Stimulated activated CD8-positive, alpha-beta memory T cell treated with anti-CD3 and anti-CD28 coated beads, Interleukin-15, amount 100 ng/mL, for 1 hour (primary cell): ENCODE data around the gene MCRS1.

Source experiments
- DNase-seq: peaks from one replicate; pipeline ENCODE4 v3.0.0-alpha.2; 2020; ENCODE audit warnings: low read depth

Gene MCRS1

DNA sequence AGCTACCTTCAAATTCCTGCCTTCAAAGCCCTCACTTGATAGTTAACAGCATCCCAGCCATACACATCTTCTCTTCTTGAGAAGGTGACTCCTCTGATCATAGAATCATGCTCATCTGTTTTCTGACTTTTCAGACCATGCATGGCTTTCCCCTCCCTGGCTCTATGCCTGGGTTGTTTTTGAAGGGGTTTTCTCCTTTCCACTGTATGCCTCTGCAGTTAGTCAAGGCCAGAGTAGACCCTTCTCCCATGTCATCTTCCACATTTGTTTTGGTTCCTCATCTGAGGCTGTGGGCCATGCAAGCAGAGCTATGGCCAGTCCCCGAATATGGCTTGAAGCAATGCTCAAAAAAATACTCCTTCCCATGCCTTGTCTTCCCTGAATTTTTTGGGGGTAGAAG, 14.3 kb upstream of the MCRS1 start:
- DNase-seq = no peak

DNA sequence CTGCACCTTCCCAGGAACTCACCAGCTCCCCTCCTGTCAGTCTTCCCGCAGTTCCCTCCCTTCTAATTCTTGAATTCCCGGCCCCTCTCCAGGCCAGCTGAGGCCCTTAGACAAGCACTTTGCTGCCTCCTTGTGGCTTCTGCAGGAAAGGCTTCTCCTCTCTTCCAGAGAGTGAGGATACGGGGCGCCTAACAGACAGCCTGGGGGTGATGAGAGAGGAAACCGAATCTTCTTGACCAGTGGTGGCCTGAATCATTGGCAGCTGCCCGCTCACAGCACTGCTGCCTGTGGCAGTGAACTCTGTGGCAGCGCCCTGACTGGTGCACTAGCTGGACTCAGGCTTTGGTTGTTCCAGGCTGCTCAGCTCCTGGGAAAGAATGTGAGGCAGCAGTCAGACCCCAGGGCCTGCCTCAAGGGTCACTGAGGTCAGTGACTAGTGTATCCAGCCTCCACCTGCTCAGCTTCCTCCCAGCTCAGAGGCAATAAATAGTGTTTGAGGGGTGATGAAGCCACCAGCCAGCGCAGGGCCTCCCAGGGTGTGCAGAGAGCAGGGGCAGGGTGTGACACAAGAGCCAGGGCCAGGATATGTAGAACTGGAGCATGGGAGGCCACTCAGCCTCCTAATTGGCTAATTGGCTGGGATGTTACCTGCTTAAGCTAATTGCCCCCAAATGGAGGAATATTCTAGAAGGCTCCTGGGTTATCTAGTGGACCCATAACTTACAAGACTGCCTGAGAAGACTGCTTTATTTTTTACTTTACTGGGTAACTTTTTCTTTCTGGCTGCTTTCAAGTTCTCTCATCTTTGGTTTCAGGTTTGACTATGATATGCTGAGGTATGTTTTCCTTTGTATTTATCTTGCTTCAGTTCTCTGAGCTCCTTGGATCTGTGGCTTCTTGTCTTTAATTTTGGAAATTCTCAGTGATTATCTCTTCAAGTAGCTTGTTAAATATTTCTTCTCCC, 12.9 kb upstream of the MCRS1 start:
- peak; percentile 39 for DNase-seq

DNA sequence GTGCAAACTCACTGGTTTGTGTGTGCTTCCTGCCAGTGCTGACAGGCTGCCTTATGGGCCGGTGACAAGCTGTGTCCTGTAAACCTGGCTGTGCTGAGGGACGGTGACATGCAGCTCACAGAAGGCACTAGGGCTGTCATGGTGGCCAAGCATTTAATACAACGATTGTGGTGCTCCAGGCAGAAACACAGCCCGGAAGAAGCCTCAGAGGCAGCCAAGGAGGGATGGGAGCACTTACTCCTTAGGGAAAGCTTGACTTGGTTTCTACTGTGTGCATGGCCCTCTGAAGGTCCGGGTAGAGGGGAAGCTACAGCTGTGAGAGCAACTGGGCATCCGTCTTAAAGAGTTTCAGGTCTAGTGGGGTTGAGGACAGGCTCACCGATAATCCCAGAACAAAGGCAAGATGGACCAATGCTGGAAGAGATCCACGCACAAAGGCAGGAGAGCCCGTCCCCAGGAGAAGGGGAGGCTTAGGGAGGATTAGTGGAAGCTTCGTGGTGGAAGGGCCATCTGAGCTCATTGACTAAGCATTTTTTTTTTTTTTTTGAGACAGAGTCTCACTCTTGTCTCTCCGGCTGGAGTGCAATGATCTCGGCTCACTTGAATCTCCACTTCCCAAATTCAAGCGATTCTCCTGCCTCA, 10.7 kb upstream of the MCRS1 start:
- DNase-seq = no peak

DNA sequence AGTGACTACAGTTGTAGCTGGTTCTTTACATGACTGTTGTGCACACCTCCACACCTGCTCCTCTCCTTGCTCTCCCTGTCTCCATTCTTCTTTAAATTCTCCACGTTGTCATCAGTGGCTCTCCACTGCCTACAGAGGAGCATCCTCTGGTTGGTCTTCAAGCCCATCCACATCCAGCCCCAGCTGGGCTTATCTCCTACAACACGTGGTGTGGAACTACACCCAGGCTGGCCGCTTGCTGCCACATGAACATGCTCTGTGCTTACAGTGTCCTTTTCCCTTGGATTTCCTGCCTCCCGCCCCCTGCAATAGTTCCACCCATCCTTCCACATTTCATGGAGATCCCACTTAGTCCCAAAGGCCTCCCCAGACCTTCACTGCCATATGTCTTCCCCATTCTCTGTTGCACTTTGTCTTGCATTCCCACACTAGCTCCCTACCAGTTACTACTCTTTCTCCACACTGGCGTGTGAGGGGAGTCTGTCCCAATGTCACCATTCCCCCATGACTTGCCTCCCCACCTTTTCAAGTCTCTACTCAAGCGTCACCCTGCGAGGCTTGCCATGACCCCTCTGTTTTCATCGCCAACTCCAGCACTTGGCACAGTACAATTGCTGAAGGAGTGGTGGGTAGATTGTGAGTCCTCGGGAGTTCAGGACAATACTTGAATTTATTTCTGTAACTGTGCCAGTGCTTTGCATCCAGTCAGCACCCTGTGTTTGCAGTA, 9.8 kb upstream of the MCRS1 start:
- DNase-seq = no peak

DNA sequence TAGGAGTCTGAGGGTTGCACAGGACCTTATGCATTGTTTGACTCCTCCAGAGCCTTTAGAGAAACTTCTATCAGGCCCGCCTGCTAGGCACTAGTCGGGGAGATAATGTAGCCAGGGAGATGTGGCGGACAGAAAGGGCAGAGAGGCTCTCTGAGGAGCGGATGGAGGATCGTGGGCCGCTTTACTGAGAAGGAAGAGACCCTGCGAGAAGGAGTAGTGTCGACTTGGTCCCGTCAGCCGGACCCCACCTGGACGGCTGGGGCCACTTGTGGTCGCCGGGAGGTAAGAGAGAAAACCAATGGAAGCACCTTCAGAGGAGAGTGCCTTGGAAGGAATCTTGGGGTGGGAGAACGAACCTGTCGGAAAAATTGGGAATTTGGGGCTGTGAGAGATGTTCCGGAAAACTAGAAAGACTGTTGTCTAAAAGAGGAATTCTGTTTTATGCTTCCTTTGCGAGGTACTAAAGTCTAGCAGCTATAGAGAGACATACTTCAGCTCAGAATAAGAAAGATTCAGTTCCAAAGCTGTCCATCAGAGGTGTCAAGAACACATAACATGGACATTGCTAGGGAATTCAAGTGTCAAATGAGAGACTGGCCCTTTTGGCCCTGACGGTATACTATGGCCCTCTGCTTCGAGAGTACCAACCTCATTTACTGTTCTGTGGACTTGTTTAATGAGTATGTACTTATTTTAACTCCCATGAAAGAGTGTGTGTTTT, 660 bp upstream of the MCRS1 start:
- DNase-seq = no peak

DNA sequence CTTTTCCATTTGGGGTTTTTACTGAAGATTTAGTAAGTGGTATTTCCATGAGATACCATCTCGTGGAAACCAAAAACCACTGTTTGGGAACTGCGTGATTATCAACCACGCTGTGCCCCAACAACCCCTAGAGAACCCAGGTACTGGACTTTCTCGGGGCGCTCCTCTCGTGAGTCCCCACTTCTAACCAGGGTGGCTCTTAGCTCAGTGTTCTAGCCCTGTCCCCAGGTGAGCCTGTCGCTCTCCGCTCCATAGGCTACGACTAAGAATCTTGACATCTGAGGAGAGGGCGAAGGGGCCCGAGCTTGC, 686 bp downstream of the MCRS1 start:
- DNase-seq = no peak

DNA sequence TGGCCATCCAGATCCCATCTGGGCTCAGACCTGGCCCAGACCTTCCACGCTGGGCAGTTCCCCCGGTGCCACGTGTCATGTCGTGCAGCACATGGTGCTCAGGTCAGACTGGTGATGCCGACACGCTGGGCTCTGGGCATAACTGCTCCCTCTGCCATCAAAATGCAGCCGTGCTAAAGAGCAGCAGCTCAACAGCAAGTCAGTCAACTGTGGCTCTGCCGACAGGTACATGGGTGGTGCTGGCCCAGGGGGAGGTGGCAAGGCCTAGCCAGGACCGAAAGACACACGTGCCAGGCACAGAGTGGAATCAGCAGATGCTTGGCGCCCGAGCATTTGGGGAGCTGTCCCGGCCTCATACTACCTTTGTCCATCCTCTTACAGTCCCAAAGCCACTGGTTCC, 1.6 kb downstream of the MCRS1 start:
- DNase-seq = no peak

DNA sequence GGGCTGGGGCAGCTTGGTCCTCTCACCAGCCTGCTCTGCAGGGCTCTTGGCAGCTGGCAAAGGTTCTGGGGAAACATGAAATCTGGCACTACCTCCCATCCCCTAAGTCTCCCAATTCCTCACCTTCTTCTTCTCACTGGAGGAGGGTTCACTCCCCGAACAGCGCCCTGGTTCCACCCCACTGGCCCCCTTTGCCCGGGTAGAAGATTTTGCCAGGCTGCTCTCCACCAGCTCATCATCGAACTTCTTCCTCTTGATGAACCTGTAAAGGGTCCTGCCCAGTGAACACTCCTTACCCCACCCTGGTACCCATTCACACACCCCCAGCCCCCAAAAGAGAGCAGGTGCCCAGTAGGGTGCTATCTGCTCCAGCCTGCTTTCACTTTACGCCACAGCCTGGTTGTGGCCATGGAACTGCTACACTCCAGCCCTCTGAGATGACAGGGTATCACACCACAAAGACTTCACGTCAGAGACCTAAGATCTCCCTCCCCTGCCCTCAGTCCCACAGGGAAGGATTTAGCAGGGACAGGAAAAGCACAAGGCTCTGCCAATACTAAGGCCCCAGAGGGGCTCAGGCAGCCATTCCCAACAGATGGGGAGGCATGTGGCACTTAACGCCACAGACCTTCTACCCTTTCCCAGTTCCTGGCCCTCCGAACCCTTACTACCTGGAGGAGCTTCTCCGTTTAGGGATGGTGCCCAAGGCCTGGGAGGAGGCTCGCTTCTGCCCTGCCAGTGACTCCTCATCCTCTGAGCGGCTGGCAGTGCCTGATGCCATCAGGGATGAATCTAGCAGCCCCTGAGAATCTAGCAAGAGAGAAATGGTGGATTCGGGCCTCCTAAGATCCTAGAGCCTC, 2.3 kb downstream of the MCRS1 start:
- DNase-seq = no peak

DNA sequence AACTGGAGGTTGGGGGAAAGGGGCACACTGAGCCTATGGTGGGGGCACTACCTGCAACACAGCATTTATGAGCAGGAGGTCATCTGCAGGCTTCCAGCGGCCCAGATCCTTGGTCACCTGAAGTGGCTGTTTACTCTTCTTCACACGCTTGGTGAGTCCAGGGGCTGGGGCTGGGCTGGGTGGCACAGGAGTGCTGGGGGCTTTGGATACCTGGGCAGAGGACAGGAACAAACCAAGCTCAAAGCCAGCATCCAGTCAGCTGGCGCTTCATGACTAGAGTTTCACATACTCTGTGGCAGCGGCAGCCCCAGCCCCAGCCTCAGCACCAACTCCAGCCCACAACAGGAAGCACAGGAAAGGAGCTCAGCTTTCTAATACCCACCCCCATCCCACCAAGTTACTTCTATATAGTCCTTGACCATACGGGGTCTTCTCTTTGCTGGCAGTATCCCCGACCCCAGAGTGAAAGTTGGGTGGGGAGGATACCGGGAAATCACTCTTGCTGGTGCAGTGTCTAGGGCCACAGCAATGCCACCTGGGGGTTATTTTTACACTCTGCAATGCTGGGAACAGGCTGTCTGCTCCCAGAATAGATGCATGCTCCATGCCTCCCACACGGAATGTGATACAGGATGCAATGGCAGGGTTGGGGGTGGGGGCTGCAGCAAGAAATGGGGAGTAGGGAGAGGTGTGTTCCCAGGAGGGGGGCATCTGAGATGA, 3.1 kb downstream of the MCRS1 start:
- no peak for DNase-seq

DNA sequence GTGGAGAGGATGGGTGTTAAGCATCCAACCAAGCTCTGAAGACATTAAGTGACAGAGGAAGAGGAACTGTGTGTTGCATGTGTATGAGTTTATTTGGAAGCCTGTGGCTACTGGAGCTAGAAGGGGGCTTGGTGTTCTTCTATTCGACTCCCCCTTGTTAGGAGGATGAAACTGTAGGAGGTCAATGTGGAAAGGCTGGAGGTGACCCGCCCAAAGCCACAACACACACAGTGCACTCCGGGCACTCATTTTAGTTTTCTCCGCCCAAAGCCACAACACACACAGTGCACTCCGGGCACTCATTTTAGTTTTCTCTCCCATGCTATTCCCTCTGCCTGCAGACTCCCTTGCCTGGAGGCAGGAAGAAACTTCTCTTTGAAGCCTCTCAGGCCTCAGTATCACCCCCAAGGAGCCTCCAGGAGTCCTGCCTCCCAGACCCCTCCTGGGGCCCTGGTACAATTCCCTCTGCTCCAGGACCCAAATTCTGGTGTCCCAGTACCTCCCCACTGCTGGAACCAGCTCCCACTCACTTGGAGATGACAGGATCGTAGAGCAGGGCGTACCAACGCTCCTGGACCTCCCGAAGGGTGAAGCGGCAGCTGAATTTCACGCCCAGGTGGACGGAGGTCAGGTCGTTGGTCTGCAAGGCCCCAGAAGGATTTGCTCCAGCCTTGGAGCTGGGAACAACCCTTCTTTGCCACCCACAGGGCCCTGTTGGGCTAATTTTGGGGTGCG, 3.8 kb downstream of the MCRS1 start:
- DNase-seq = no peak

DNA sequence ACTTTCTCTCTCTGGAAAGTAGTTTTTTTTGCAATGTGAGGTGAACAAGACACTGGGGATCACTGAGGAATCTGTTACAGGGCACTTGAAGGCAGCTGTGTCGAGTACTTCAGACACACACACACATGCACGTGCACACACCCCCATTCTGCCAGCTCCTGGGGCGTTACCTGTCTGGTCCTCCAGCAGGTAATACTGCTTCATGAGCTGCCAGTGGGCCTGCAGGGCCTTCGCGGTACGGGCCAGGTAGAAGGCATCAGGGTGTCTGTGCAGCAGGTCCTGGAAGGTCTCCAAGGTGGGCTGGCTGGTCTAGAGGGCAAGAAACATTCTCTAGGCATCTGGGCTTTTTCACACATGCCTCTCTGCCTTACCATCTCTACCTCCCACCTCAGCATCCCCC, 5.1 kb downstream of the MCRS1 start:
- no peak for DNase-seq

DNA sequence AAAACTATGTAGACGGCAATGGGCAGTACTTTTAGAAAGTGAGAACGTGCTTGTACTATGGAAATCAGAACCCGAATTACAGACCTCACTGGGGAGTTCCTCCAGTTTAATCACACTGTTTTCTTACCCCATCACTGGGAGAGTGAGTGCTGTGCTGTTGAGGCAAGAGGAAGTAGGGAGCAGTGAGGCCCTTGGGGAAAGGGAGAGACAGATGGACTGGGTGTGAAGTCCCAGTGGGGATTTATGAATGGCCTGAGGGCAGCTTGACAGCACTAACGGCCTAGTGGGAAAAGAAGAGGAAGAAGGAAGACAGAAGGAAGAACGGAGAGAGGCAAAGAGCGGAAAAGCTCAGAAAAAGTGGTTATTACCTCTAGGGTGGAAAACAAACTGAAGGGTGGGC, 5.7 kb downstream of the MCRS1 start:
- no peak for DNase-seq

DNA sequence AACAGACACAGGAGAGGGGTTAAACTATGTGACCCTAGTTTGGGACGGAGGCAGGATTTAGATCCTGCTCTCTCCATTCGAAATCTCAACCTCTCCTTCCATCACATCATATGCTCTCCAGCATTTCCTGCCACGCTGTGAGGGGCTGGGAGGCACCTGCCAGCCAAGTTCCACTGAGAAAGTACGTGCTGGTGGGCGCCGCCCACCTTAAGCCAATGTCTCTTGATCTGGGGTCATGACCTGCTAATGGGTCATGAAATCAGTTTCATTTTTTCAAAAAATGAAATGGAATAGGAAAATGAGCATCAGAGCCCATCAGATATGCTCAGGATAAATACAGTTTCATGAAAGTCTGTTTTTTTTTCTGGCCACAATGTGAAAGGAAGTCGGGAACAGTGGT, 7.2 kb downstream of the MCRS1 start:
- DNase-seq = no peak

DNA sequence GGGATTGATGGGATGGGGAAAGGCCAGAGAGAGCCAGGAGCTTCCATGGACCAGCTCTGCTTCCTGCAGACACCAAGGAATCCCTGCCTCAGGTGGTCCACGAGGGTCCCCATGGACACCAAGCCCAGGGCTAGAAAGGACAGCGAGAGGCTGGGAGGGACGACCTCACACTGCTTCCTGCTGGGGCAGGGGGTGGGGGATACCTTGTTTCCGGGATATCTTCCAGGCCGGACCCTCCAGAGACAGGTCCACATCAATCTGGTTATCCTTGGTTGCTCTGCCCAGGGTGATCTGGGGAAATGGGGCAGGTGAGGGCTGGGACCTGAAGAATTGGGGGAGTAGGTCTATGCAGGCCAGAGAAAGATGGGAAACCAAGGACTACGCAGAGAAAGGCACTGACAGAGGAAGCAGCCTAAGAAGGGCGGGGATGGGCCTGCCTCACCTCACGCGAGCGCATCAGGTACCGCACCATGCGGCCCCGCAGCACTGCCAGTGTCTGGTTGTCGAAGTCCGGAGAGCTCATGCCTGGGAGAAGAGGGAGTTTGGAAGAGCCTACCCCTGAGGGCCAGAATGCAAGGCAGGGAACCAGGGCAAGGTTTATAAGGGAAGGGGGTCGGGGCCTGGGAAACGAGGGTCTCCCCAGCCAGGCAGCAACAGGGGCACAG, 8.8 kb downstream of the MCRS1 start:
- no peak for DNase-seq

DNA sequence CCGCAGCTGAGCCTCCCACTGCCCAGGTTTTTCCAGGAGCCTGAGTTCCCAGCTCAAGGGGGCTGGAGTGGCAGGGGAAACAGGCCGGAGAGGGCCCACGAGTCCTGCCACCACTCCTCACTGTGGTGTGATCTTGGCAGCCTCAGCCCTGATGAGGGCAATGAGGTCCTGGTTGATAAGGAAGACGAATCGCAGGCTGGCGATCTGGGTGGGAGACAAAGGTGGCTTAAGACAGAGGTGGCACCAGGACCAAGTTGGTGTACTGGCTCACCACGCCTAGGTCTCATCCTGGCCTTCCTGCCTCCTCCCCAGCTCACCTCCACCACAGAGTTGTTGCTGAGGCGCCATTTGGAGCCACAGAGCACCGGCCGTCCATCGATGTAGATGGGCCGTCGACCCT, 9.4 kb downstream of the MCRS1 start:
- DNase-seq = no peak

DNA sequence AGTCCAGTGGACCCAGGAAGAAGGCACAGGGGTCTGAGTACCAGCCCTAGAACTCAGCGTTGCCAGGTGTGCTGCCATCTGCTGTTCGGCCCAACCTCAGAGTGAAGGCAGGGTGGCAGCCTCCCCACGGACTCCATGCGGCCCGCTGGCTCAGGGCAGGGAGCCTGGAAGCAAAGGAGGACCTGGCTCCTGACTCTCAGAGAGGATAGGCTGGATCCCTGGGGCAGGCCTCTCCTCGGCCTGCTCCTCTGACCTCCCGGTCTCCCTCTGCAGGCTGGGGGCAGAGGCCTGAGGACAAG, 10.1 kb downstream of the MCRS1 start:
- DNase-seq = no peak

DNA sequence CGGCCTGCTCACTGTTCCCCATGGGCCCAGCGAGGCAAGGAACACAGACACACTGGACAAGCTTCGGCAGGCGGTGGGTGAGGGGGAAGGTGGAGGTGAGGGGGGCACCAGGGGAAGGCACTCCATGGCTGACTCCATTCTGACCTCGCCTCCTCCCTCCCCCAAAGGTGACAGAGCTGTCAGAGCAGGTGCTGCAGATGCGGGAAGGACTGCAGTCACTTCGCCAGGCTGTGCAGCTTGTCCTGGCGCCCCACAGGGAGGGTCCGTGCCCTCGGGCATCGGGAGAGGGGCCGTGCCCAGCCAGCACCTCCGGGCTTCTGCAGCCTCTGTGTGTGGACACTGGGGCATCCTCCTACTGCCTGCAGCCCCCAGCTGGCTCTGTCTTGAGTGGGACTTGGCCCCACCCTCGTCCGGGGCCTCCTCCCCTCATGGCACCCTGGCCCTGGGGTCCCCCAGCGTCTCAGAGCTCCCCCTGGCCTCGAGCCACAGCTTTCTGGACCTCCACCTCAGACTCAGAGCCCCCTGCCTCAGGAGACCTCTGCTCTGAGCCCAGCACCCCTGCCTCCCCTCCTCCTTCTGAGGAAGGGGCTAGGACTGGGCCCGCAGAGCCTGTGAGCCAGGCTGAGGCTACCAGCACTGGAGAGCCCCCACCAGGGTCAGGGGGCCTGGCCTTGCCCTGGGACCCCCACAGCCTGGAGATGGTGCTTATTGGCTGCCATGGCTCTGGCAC, 10.6 kb downstream of the MCRS1 start:
- no peak for DNase-seq

DNA sequence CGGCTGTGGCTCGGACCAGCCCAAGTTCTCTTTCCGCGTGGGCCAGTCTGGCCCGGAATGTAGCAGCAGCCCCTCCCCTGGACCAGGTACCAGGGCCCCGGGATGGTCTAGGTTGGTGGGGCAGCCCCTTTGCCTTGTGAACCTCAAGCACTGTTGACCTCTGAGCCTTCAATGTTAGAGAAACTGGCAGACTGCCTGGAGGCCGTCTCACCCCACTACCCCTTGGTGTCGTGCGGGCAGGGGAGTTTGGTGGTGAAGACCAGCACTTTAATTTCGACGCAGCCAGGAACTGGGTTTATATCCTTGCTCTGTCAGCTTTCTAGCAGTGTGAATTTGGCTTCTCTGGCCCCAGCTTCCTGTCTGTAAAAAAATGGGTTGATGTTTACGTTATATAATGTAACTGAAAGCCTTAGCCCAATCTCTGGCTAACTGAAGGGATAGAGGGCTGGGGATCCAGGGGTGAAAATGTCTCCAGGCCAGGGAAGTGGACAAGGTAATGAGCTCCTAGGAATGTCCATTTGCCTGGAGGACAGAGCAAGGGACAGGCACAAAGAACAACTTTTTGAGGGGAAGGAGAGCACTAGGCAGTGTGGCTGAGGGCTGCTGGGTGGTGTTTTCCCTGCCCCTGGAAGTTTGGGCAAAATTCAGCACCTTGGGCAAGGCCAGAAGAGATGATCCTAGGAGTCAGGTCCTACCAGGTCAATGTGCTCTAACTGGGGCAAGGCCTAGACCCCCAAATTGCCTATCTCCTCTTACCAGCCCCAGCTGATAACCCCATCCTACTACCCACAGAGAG, 11.4 kb downstream of the MCRS1 start:
- DNase-seq = no peak
